Gastrocnemius medialis (tissue), 4 donors: Measurements from ENCODE around the gene UBASH3B. TPM values are rescaled to one million over a fixed set of nuclear protein-coding genes. Genes with fewer than 3 reads are reported as not detected.

Source experiments
- ATAC-seq, 2 donors: fragments of 150-250 bp; one replicate each; pipeline ENCODE4 v1.9.1; 2016
- DNase-seq, 2 donors: peaks; one replicate each; pipeline ENCODE4 v3.0.0-alpha.2; 2019
- H3K27ac ChIP-seq, 4 donors: fragments of 200-600 bp; sonication (generic); 1 replicate in 1 of 4; 2 replicates in 3 of 4; pipeline ENCODE4 v1.5.1; 2016 to 2018; ENCODE audit warnings: mild to moderate bottlenecking in 2 of 4, moderate library complexity in 1 of 4
- H3K27me3 ChIP-seq, 3 donors: fragments of 200-600 bp; sonication (generic) in 2 of 3; 1 replicate in 1 of 3; 2 replicates in 2 of 3; pipeline versions ENCODE4 v1.5.1 to v1.6.0; 2016 to 2019; ENCODE audit warnings: mild to moderate bottlenecking in 1 of 3, moderate library complexity in 1 of 3
- H3K36me3 ChIP-seq, 2 donors: fragments of 200-600 bp; sonication (generic) in 1 of 2; one replicate each; pipeline ENCODE4 v1.5.1; 2017 to 2018
- H3K4me1 ChIP-seq, 2 donors: fragments of 200-600 bp; sonication (generic) in 1 of 2; one replicate each; pipeline ENCODE4 v1.5.1; 2016 to 2017; ENCODE audit warnings: mild to moderate bottlenecking in 2 of 2
- H3K4me3 ChIP-seq, 4 donors: fragments of 200-600 bp; sonication (generic) in 3 of 4; 1 replicate in 1 of 4; 2 replicates in 3 of 4; pipeline ENCODE4 v1.5.1; 2016 to 2019; ENCODE audit warnings: mild to moderate bottlenecking in 2 of 4
- H3K9me3 ChIP-seq, 3 donors: fragments of 200-600 bp; sonication (generic) in 2 of 3; 1 replicate in 1 of 3; 2 replicates in 2 of 3; pipeline ENCODE4 v1.5.1; 2016 to 2019
- CTCF ChIP-seq, 5 experiments: fragments of 450-650 bp in 3 of 5; fragments of 200-600 bp in 2 of 5; sonication (generic) in 2 of 5; IDR thresholded peaks in 4 of 5; conservative IDR thresholded peaks in 1 of 5; 1 replicate in 4 of 5; 2 replicates in 1 of 5; pipeline ENCODE4 v1.5.1; 2016 to 2019; ENCODE audit warnings: antibody characterized with exemption in 5 of 5, mild to moderate bottlenecking in 3 of 5, moderate library complexity in 3 of 5
- POLR2A ChIP-seq, 2 donors: fragments of 450-650 bp; IDR thresholded peaks; one replicate each; pipeline ENCODE4 v1.6.1; 2017; ENCODE audit warnings: antibody characterized with exemption in 2 of 2, mild to moderate bottlenecking in 2 of 2, moderate library complexity in 2 of 2
- in situ Hi-C, 4 donors: fragments of 200-750 bp; cut with MboI; loops; one replicate each; pipeline versions ENCODE4 v1.15.0 to v1.8.0; 2017; ENCODE audit warnings: low sequenced_read_pairs in 4 of 4
- intact Hi-C: fragments of 100-400 bp; cut with DNase I; formaldehyde crosslinking; loops from one replicate; pipeline ENCODE4 v1.15.1; 2023; ENCODE audit warnings: low total_unique reads
- total RNA-seq, 4 donors: library from RNA; depleted of rRNA; stranded (reverse); fragments of >200 nt; gene quantifications; one replicate each; pipeline versions ENCODE4 v1.1.0 to v1.2.3, GENCODE V29; 2016

UBASH3B gene
- total RNA-seq, 4 donors from 2014 or later: 0.32 to 2.9 (median 0.87) TPM

- ATAC-seq (no peak), DNase-seq (no peak)
- Histone ChIP-seq H3K27me3 (peaks cover 0 to 3% (median 0%) of the 10 kb centered on the region in 3 donors), H3K4me1 (no peaks in the 10 kb centered on the region), H3K27ac (no peak overlapping the region), H3K4me3 (no peak overlapping the region), H3K9me3 (no peaks in the 10 kb centered on the region), H3K36me3 (no peaks in the 10 kb centered on the region)
- TF ChIP-seq POLR2A (IDR thresholded peaks at IDR 0.05): no peak
- TF ChIP-seq CTCF (IDR thresholded peaks at IDR 0.05 in 4 of 5, conservative IDR thresholded peaks at IDR 0.05 in 1 of 5): no peak
- in situ Hi-C loops: no loop called here
- intact Hi-C loops: no loop called here
Measured at GRCh38 chr11:122685041-122685440, 29.5 kb downstream of the UBASH3B start.

GRCh38 chr11:122686111-122686510 is 30.6 kb downstream of the UBASH3B start:
- DNase-seq (no peak), ATAC-seq (no peak)
- no peaks in the 10 kb centered on the region for H3K27me3 ChIP-seq
- H3K36me3 ChIP-seq: no peaks in the 10 kb centered on the region
- intact Hi-C loops (no loop called here), in situ Hi-C loops (no loop called here)
- TF ChIP-seq CTCF (IDR thresholded peaks at IDR 0.05 in 4 of 5, conservative IDR thresholded peaks at IDR 0.05 in 1 of 5) (no peak), POLR2A (IDR thresholded peaks at IDR 0.05) (no peak)
- no peak overlapping the region for H3K27ac ChIP-seq
- no peaks in the 10 kb centered on the region for H3K4me1 ChIP-seq
- H3K9me3 ChIP-seq: no peaks in the 10 kb centered on the region
- no peak overlapping the region for H3K4me3 ChIP-seq

- Histone ChIP-seq H3K27ac (peak overlapping the region in 3 of 4 donors; percentile 2 to 55 (median 40)), H3K4me3 (peak overlapping the region in 2 of 4 donors; percentile 31 to 42), H3K9me3 (no peaks in the 10 kb centered on the region), H3K4me1 (peaks cover 0 to 5% of the 10 kb centered on the region in 2 donors), H3K36me3 (no peaks in the 10 kb centered on the region), H3K27me3 (no peaks in the 10 kb centered on the region)
- DNase-seq: no peak
- ATAC-seq: no peak
- intact Hi-C loops: no loop called here
- in situ Hi-C loops: no loop called here
- TF ChIP-seq CTCF (IDR thresholded peaks at IDR 0.05 in 4 of 5, conservative IDR thresholded peaks at IDR 0.05 in 1 of 5) (no peak), POLR2A (IDR thresholded peaks at IDR 0.05) (no peak)
Measured at GRCh38 chr11:122690384-122690783, 34.9 kb downstream of the UBASH3B start.

GRCh38 chr11:122690801-122691548 is 35.5 kb downstream of the UBASH3B start:
- TF ChIP-seq POLR2A (IDR thresholded peaks at IDR 0.05): no peak
- no peak for TF ChIP-seq CTCF (IDR thresholded peaks at IDR 0.05 in 4 of 5, conservative IDR thresholded peaks at IDR 0.05 in 1 of 5)
- DNase-seq: no peak
- Histone ChIP-seq H3K27ac (peak overlapping the region; percentile 2 to 60 (median 48)), H3K9me3 (no peaks in the 10 kb centered on the region), H3K36me3 (no peaks in the 10 kb centered on the region), H3K27me3 (no peaks in the 10 kb centered on the region), H3K4me1 (peaks cover 0 to 5% of the 10 kb centered on the region in 2 donors), H3K4me3 (peak overlapping the region in 3 of 4 donors; percentile 30 to 42 (median 31))
- in situ Hi-C loops (no loop called here), intact Hi-C loops (no loop called here)
- ATAC-seq: peak; percentile 56 to 62
